ENCODE results near the gene LRP10.
"Not testable (repeated sequence)": the region's sequence is repeated elsewhere in the genome, so short reads cannot be mapped to it uniquely, and the experiment has no call there.

LRP10 gene, protein sequence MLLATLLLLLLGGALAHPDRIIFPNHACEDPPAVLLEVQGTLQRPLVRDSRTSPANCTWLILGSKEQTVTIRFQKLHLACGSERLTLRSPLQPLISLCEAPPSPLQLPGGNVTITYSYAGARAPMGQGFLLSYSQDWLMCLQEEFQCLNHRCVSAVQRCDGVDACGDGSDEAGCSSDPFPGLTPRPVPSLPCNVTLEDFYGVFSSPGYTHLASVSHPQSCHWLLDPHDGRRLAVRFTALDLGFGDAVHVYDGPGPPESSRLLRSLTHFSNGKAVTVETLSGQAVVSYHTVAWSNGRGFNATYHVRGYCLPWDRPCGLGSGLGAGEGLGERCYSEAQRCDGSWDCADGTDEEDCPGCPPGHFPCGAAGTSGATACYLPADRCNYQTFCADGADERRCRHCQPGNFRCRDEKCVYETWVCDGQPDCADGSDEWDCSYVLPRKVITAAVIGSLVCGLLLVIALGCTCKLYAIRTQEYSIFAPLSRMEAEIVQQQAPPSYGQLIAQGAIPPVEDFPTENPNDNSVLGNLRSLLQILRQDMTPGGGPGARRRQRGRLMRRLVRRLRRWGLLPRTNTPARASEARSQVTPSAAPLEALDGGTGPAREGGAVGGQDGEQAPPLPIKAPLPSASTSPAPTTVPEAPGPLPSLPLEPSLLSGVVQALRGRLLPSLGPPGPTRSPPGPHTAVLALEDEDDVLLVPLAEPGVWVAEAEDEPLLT

DNA sequence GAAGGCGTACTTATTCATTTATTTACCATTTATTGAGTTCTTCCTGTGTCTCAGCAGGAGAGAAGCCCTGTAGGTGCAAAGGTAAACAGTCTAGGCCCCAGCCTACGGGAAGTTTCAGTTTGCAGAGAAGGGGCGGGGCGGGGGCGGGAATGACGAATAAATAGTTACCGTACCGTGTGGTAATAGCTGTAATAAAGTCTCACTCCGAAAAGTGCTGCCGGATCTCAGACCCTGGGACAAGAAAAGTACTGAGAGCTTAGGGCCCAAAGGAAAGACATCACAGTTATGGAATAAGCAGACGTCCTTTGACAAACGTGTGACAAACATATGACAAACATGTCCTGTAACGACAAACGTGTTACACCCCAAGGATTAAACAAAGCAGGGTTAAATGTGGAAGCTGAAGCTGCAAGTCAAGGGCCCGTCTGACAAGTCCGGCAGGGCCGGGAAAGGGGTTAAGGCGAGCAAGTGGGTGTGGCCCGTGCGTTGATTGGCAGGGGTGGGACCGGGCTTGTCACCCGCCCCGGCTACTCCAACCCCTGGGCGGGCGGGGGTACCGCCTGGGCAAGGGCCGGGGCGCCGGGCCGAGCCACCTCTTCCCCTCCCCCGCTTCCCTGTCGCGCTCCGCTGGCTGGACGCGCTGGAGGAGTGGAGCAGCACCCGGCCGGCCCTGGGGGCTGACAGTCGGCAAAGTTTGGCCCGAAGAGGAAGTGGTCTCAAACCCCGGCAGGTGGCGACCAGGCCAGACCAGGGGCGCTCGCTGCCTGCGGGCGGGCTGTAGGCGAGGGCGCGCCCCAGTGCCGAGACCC lies at the start of gene LRP10:
LRP10 (plus strand) TSS at position 517 of the 809 bp plus-strand sequence. CDS start 564 bp downstream, outside the sequence.
- peak; percentile 37 for DNase-seq

DNA sequence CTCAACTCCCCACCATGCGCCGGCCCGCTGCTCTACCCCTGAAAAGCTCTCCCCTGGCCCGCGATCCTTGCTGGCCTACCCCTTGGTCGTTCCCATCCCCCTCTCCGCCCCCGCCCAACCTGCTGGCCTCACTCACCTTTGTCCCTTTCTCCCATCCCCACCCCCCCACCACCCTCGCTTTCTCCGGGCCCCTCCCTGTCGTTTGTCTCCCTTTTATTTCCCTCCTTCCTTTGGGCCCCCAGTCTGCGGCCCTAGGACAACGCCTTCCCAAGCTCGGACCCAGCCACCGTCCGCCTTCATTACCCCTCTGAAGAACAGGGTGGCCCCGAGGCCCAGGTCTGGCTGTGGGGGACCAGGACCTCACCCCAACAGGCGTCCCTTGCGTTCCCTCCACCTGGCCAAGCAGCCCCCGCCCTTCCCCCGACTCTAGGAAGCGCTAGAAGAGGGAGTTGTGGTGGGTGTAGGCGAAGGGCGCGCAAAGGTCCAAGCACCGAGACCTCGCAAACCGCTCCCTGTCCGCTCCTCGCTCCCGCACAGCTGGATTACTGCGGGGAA lies 49.4 kb upstream of the LRP10 start:
- no peak for DNase-seq

DNA sequence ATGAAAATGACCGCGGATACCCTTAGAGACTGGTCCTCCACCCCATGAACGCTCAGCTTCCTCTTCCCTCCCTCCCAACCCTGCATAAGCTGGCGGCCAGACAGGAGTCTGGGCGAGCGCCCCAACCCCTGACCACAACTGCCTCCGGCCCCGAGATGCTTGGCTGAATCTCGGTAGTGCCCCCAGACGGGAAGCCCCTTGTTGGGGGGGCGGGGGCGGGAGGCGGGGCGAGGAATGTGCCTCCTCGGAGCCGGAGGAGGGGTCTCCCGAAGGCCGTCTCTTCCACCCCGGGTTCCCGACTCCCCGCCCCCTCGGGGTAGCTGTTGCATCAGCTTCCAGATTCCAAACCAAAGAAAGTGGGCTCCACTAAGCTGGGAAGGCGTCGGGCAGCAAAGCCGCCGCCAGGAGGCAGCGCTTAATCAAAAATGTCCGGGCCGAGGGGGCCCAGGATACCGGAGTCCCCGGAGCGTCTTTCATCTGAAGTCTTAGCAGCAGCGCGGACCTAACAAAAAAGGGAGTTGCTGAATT lies 48.9 kb upstream of the LRP10 start:
- peak; percentile 75 for DNase-seq

DNA sequence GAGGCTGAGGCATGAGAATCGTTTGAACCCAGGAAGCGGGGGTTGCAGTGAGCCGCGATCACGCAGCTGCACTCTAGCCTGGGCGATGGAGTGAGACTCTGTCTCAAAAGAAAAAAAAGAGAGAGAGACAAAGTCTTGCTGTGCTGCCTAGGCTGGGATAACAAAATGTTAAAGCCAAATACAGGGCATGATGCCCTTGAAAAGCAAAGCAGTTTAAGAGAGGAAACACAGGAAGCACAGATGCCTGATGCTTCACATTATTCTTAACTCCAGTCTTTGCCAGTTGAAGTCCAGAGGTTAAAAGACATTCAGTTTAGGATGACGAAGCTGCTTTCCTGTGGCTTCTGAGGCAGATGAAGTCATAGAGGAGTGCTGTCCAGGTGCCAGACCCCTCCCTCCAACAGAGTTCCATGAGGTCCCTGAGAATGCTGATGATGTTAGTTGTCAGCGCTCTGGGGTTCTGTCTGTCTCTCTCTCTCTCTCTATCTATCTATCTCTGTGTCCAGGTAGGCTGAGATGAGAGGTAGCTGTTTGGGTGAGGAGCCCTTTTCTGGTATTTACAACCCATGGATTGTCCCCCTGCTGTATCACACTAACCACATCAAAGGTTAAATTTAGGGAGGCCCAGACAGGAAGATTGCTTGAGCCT lies 46.7 kb upstream of the LRP10 start:
- no peak for DNase-seq

DNA sequence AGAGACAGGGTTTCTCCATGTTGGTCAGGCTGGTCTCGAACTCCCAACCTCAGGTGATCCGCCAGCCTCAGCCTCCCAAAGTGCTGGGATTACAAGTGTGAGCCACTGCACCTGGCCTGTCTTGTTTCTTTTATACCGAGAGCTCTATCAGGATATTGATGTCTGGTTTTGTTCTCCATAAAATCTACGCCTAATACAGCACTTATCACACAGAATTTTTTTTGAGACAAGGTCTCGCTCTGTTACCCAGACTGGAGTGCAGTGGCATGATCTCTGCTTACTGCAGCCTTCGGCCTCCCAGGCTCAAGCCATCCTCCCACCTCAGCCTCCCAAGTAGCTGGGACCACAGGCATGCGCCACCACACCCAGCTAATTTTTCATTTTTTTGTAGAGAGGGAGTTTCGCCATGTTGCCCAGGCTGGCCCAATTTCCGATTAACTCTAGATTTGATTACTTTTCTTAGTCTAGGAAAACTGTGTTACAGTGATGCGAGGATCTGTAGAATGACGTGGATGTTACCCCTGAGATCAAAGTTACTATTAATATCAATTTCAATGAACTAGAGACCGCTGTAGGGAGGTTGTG lies 42.4 kb upstream of the LRP10 start:
- not testable (repeated sequence) for DNase-seq

DNA sequence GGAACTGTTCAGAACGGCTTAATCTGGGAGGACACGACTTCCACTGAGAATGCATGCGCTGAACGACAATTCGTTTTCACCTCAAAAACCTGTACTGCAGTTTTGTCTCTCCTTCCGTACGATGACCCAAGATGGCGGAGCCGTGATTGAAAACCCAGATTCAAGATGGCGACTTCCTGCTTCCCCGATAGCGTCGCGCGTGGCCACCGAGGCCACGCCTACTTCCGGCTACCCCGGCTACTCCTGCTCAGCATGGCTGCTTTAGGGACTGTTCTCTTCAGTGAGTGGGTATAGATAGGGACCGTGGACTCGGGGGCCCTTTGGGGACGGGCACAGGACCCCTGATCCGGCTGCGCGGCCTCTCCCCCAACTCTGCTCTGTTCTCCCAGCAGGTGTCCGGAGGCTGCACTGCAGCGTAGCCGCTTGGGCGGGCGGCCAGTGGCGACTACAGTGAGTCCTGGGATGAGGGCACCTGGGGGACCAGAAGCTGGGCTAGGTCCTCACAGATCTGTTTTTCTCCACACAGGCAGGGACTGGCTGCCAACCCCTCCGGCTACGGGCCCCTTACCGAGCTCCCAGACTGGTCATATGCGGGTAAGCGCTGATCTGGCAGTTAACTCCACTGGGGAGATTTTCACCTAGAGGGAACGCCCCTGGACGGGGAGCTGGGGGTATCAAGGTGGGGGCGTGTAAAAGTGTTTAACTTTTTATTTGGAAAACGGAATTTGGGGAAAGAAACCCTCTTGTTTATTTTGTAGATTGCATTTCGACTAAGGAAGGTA lies 41.7 kb upstream of the LRP10 start, which contains the start of gene MRPL52:
MRPL52 (plus strand) TSS at position 227 of the 782 bp plus-strand sequence; CDS start at position 253, 26 bp downstream.
- peak; percentile 95 for DNase-seq

DNA sequence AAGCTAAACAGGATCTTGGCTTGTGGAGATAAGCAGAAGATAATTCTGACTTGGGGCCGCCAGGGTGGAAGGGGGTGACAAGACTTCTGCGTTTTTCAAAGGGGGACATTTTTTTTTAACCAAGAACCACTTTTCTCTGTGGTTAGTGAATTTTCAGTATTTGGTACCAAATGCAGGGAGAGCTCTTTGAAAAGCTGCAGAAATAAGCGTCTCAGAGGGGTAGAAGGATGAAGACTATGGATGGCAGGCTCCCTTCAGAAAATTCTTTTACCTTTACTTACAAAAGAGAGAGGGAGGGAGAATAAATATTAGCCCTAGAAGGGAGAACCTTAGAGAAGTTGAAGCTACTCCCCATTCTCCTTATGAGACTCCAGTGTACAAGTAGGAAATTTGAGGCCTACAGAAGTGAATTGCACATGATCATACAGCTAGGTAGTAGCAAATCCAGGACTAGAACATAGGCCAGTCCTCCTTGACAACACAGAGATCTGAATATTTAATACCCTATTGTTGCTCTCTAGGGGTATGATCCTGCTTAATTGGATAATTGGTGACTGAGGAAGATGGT lies 41.0 kb upstream of the LRP10 start:
- no peak for DNase-seq

DNA sequence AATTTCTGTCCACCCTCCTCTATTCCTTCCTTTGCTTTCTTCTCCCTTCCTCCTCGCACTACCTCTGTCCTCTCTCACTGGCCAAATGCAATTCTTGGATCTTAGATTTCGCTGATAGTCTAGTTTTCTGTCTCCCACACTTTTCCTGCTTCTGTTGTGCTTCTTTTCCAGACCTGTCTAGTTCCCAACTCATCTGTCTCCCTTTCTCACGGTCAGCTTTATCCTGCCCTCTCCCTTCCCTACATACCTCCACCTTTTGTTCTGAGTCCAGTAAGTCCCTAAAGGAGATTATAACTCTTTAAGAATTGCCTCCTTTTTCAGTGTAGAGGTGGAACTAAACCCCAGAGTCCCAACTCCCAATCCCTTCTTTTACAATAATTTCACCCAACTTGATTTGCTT lies 36.0 kb upstream of the LRP10 start:
- DNase-seq, result no peak

DNA sequence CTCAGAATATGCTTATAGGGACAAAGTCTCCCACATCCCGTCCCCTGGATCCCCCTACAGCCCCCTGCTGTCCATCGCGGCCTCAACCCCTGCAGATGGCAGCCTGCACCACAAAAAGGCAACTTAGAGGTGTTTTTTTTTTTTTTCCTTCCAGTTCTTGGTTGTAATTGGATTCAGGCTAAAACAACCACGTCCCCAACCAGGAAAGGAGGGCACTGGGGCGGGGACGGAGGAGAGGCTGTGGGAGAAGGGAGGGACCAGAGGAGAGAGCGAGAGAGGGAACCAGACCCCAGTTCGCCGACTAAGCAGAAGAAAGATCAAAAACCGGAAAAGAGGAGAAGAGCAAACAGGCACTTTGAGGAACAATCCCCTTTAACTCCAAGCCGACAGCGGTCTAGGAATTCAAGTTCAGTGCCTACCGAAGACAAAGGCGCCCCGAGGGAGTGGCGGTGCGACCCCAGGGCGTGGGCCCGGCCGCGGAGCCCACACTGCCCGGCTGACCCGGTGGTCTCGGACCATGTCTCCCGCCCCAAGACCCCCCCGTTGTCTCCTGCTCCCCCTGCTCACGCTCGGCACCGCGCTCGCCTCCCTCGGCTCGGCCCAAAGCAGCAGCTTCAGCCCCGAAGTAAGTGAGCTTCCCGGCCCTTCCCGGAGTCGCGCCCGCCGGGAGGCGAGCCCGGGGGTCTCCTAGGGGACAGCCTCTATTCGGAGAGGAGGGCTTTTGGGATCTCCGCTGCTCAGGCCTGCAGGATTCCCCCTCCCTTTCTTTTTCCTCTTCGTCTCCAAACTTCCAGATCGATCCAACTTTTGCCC lies 35.0 kb upstream of the LRP10 start, which contains the start of gene MMP14:
MMP14 (plus strand) TSS at position 285 of the 813 bp plus-strand sequence; CDS start at position 518, 233 bp downstream.
- no peak for DNase-seq

DNA sequence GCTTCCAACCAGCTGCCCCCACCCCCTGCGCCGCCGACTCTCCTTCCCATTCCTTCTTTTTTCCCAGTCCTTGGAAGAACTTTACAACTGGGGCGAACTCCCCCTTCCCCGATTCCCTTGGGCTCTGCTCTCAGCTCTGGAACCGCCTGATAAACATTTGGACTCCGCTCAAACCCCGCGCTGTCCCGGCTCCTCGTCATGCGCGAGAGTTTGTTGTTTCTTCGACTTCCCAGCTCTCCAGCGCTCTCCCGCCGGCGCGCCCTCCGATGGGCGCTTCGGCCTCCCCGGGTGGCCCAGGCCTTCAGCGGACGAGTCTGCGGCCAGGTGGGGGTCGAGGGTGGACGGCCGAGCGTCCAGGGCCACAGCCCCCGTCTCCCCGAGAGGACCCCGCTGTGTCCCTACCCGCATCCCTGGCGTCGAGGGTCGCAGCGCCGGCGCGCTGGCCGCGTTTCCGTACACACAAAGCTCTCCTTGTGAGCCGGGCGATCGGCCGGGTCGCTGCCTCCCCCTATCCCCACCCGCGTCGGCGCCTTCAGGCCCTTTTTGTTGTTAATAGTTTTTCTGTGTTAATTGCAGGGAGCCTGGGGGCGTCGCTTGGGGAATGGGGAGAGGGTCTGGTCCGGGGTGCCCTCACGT lies 34.3 kb upstream of the LRP10 start:
- no peak for DNase-seq

DNA sequence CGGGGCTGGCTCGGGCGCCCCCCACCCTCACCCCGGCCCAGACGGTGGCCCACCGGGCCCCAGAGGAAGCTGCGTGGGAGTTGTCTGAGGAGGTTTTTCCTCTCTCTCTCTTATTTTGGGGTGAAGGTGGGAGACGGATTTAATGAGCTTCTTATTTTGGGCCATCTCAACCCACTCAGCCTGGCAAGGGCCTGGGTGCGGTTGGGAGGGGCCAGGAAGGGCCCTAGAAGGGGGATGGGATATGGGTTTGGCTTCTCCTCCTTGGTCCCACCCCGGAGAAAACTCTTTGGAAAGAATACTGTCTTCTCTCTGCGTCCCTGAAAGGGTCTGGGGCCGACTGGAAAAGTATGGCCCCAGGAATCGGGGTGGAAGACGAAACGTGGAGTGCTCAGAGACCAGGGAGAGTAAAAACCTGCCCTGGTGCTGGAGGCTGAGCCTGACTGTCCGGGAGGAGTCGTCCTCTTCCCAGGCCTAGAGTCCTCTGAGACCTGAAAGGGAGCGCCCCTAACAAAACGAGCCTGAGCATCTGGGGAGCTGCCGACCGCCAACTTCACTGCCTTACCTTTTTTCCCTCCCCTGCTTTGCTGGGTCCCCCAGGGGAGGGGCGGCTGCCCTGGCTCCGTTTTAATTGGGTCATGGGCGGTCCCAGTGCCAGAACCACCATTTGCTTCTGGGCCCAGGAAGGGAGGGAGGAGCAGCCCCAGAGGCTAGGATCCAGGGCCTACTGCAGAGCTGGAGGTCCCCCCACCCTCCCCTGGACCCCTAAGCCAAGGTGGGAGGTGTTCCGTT lies 33.6 kb upstream of the LRP10 start:
- no peak for DNase-seq

DNA sequence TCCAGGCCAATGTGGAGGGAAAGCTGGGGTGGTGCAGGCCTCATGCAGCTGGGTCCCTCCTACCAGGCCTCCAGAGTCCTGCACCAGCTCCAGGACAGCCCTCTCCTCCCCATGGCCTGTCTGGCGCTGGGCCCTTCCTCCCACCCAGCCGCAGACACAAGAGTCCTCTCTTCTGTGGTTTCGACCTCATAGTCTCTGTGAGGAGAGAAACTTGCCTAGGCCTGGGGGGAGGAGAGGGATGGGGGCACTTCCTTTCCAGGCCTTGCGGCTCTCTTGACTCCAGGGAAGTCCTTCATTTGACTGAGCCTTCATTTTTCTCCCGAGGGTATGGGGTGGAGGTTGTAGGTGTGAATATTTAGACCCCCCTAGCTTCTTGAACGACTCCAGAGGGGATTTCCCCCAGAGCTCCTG lies 32.9 kb upstream of the LRP10 start:
- no peak for DNase-seq

DNA sequence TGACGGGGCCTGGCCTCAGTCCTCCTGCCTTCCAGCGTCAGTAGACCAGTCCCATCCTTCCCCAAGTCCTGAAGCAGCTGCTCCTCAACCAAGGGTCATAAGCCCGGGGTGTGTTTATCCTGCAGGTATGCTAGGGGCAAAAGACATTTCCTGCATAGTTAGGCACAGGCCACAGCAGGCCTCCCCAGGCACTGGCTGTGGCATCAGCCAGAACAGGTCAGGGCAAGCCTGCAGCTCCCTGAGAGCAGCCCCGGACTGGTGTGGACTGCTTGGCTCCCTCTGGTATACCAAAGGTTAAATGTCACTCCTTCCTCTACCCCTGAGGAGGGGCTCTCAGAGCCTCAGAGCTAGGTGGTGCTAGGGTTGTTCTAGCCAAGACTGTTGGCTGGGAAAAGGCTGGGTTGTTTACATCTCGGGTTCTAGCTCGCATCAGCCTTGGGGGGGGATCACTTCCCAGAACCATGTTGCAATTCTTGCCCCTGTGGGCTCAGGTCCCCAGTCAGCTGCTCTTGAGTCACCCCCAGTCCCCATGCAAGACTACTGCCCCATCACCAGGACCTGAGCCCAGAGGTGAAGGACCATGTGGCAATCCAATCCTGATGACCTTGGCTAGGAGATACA lies 32.3 kb upstream of the LRP10 start:
- DNase-seq, result no peak

DNA sequence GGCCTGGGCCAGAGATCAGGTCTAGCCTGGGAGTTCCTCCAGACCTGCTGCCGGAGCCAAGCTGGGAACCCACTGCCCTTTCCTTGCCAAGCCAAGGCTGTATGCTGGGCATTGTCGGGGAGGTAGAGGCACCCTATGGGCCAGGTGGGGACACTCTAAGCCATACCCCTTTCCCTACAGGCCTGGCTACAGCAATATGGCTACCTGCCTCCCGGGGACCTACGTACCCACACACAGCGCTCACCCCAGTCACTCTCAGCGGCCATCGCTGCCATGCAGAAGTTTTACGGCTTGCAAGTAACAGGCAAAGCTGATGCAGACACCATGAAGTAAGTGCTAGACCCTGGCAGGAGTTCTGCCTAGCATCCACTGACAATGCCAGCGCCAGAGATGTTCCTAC lies 30.2 kb upstream of the LRP10 start:
- DNase-seq, result no peak

DNA sequence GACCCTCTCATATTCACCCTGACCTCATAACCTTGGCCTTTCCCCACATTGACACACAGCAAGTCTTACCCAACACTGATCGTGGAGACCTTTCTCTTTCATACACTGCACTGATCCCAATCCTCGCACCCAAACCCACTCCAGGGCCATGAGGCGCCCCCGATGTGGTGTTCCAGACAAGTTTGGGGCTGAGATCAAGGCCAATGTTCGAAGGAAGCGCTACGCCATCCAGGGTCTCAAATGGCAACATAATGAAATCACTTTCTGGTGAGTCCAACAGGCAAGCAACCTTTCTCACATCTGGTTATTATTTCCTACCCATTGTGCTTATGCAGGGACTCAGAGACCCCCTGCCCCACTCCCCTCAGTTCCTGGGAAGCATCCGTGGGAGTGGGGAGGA lies 29.8 kb upstream of the LRP10 start:
- DNase-seq, result no peak

DNA sequence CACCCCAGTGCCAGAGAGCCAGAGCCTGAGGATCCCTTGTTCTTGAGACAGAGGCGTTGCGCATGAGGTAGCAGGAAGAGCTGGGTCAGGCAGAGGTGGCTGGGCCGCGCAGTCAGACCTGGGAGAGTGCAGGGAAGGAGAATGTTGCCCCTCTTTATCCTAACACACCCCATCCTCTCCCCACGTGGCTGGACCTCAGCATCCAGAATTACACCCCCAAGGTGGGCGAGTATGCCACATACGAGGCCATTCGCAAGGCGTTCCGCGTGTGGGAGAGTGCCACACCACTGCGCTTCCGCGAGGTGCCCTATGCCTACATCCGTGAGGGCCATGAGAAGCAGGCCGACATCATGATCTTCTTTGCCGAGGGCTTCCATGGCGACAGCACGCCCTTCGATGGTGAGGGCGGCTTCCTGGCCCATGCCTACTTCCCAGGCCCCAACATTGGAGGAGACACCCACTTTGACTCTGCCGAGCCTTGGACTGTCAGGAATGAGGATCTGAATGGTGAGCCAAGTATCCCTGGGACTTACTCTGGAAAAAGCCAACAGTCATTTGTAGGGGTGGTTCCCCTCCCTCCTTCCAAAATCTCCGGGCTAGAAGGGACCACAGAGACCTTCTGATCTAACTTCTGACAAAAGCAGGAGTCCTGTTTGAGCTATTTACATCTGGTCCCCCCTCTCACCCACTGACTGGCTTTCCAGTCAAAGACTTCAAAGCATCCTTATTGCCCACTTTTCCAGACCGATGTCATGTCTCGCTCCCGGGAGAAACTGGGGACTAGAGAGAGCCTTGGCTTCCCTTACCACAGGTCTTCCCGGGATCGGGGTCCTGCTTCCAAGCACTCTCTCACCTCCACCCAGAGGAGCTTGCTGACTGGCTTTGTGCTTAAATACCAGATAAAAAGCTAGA lies 29.1 kb upstream of the LRP10 start:
- no peak for DNase-seq

Measured in NCI-H1694 treated with DMSO at 0.1 percent for 48 hours (cell line).